Measurements from ENCODE around the gene ST3GAL6. TPM values are rescaled to one million over a fixed set of nuclear protein-coding genes. Genes with fewer than 3 reads are reported as not detected.

Gene ST3GAL6
- total and polyA plus RNA-seq, 10 of the 15 experiments (the other 5 are each of a cell fraction or from before 2014, with no cell fraction given), result 19.5 to 41.2 (median 37.4) TPM

GRCh38 chr3:98739266-98739665 lies 23.9 kb upstream of the ST3GAL6 start:
- Histone ChIP-seq H3K9ac (ENCODE audit: control insufficient read depth, insufficient read depth, low read length) (peak overlapping the region; percentile 28; the same call in 1 of the 2 replicates), H3K79me2 (ENCODE audit: control insufficient read depth, insufficient read depth, low read length) (peaks cover 28% of the 10 kb centered on the region), H3K27me3 (replicated peaks in 1 of 2; ENCODE audit: control insufficient read depth in 2 of 2, insufficient read depth in 2 of 2, low read length in 1 of 2) (no peaks in the 10 kb centered on the region), H3K4me3 (no peak overlapping the region), H3K27ac (ENCODE audit: control insufficient read depth, insufficient read depth) (no peak overlapping the region), H3K4me1 (ENCODE audit: control insufficient read depth, insufficient read depth, low read length) (peaks cover 4% of the 10 kb centered on the region), H3K4me2 (ENCODE audit: control insufficient read depth, insufficient read depth) (peak overlapping the region; percentile 30; the same call in 1 of the 2 replicates), H4K20me1 (ENCODE audit: control insufficient read depth, insufficient read depth) (no peaks in the 10 kb centered on the region), H2AFZ (ENCODE audit: control insufficient read depth, low read depth, low read length) (no peak overlapping the region), H3K9me3 (replicated peaks; ENCODE audit: control insufficient read depth, insufficient read depth, low read length) (no peaks in the 10 kb centered on the region; the same call in 2 of the 3 replicates), H3K36me3 (ENCODE audit: control insufficient read depth in 2 of 2, insufficient read depth in 2 of 2, low read length in 1 of 2) (no peaks in the 10 kb centered on the region)
- peak; percentile 22; the same call in 1 of the 2 replicates for TF ChIP-seq ZNF384 (IDR thresholded peaks at IDR 0.05; ENCODE audit: borderline replicate concordance, low read depth, low read length)
- TF ChIP-seq HSF1 (IDR thresholded peaks at IDR 0.05; ENCODE audit: low read depth, low read length), result no peak
- in situ Hi-C loops (cut with MboI), result no loop called here
- intact Hi-C loops (cut with micrococcal nuclease; ENCODE audit: unreplicated experiment), result no loop called here
- peak; percentile 3 for ATAC-seq
- FAIRE-seq, result peak; percentile 23
- no TSS peak for BruUV-seq (replicated peaks)
- no peak for DNase-seq (ENCODE audit: low read depth, low spot score)
- ChIA-PET CTCF (interaction anchor here (1.0 to 1.8 kb wide), 5 partner anchors 9 to 190 kb away, joined by 3 to 7 read pairs (median 5); no protein-coding TSS in a partner anchor), POLR2A (interaction anchor here (0.9 to 5.7 kb wide), 10 partner anchors 8 to 174 kb away, joined by 3 to 37 read pairs (median 5); no protein-coding TSS in a partner anchor), SMC1A (ENCODE audit: uncharacterized antibody, unreplicated experiment) (interaction anchor here (0.8 to 8.1 kb wide), 13 partner anchors 9 to 188 kb away, joined by 3 to 139 read pairs (median 7); partner anchors contain the start of gene ST3GAL6), RAD21 (ENCODE audit: unreplicated experiment) (interaction anchor here (0.7 to 3.5 kb wide), 19 partner anchors 8 to 955 kb away, joined by 3 to 22 read pairs (median 5); partner anchors contain the start of genes CPOX, GPR15 and ST3GAL6)

GRCh38 chr3:98740324-98740723 lies 22.8 kb upstream of the ST3GAL6 start:
- SMC1A ChIA-PET (ENCODE audit: uncharacterized antibody, unreplicated experiment), result interaction anchor here (1.0 to 8.1 kb wide), 14 partner anchors 8 to 189 kb away, joined by 3 to 139 read pairs (median 6); partner anchors contain the start of gene ST3GAL6
- H3K79me2 ChIP-seq (ENCODE audit: control insufficient read depth, insufficient read depth, low read length), result peaks cover 24% of the 10 kb centered on the region
- no peak overlapping the region for H3K9ac ChIP-seq (ENCODE audit: control insufficient read depth, insufficient read depth, low read length)
- 90% methylated on average over 4 of the region's 4 CpGs for WGBS (ENCODE audit: insufficient coverage, insufficient replicate concordance, low lambda C conversion rate, missing lambda C conversion rate)
- H3K27me3 ChIP-seq (replicated peaks in 1 of 2; ENCODE audit: control insufficient read depth in 2 of 2, insufficient read depth in 2 of 2, low read length in 1 of 2), result no peaks in the 10 kb centered on the region
- DNase-seq (ENCODE audit: low read depth, low spot score), result no peak
- no peaks in the 10 kb centered on the region for H4K20me1 ChIP-seq (ENCODE audit: control insufficient read depth, insufficient read depth)
- CTCF ChIA-PET, result interaction anchor here (0.5 to 1.8 kb wide), 9 partner anchors 9 to 326 kb away, joined by 3 to 7 read pairs (median 4); no protein-coding TSS in a partner anchor
- FAIRE-seq, result no peak
- no peaks in the 10 kb centered on the region for H3K36me3 ChIP-seq (ENCODE audit: control insufficient read depth in 2 of 2, insufficient read depth in 2 of 2, low read length in 1 of 2)
- H3K9me3 ChIP-seq (replicated peaks; ENCODE audit: control insufficient read depth, insufficient read depth, low read length), result no peaks in the 10 kb centered on the region; the same call in 2 of the 3 replicates
- no peak overlapping the region for H3K4me2 ChIP-seq (ENCODE audit: control insufficient read depth, insufficient read depth)
- POLR2A ChIA-PET, result interaction anchor here (1.0 to 5.7 kb wide), 10 partner anchors 9 to 175 kb away, joined by 3 to 37 read pairs (median 6); partner anchors contain the start of gene ST3GAL6
- no peak for ATAC-seq
- BruUV-seq (replicated peaks), result no TSS peak
- RAD21 ChIA-PET (ENCODE audit: unreplicated experiment), result interaction anchor here (0.7 to 3.5 kb wide), 25 partner anchors 8 to 508 kb away, joined by 3 to 22 read pairs (median 4); partner anchors contain the start of genes CPOX and ST3GAL6
- no peak overlapping the region for H3K27ac ChIP-seq (ENCODE audit: control insufficient read depth, insufficient read depth)
- no peak for TF ChIP-seq HCFC1 (IDR thresholded peaks at IDR 0.05; ENCODE audit: low read length)
- TF ChIP-seq POLR2AphosphoS5 (IDR thresholded peaks at IDR 0.05; ENCODE audit: low read length), result no peak
- no peak for TF ChIP-seq ZZZ3 (IDR thresholded peaks at IDR 0.05; ENCODE audit: control insufficient read depth, insufficient read length, low read depth)
- no peak for TF ChIP-seq YY1 (IDR thresholded peaks at IDR 0.05; ENCODE audit: low read depth, low read length)
- TF ChIP-seq NFYA (IDR thresholded peaks at IDR 0.05; ENCODE audit: borderline replicate concordance, low read depth, low read length), result no peak
- TF ChIP-seq MTA3 (IDR thresholded peaks at IDR 0.05; ENCODE audit: borderline replicate concordance, low read length), result no peak
- TF ChIP-seq SMAD5 (IDR thresholded peaks at IDR 0.05; ENCODE audit: low read depth), result no peak
- TF ChIP-seq ASH2L (IDR thresholded peaks at IDR 0.05; ENCODE audit: borderline replicate concordance, low read depth), result no peak
- in situ Hi-C loops (cut with MboI), result no loop called here
- H2AFZ ChIP-seq (ENCODE audit: control insufficient read depth, low read depth, low read length), result no peak overlapping the region
- intact Hi-C loops (cut with micrococcal nuclease; ENCODE audit: unreplicated experiment), result no loop called here
- no peak overlapping the region for H3K4me3 ChIP-seq
- H3K4me1 ChIP-seq (ENCODE audit: control insufficient read depth, insufficient read depth, low read length), result peaks cover 9% of the 10 kb centered on the region
